Stomach (tissue), 8 donors: Measurements from ENCODE around the gene SHISA5. TPM values are rescaled to one million over a fixed set of nuclear protein-coding genes. Genes with fewer than 3 reads are reported as not detected.

ENCODE experiments used
- polyA plus RNA-seq, 3 donors: library from polyadenylated mRNA; stranded (reverse); fragments of 200-250 nt; gene quantifications; one replicate each; pipeline ENCODE4 v1.2.3, GENCODE V29; 2013
- small RNA-seq, 4 donors: library from RNA; depleted of rRNA; stranded (forward); fragments of <200 nt; gene quantifications; one replicate each; pipeline ENCODE3, GENCODE V24; 2016
- total RNA-seq, 5 donors: library from RNA; depleted of rRNA; stranded (reverse); fragments of >200 nt; gene quantifications; one replicate each; pipeline versions ENCODE4 v1.1.0 to v1.2.3, GENCODE V29; 2014 to 2016
- donor health status: healthy with polysubstance abuse.
- donor health status: Bipolar disorder and iron deficiency.
- donor health status: healthy.

SHISA5 gene
- total and polyA plus RNA-seq, 8 donors = 43.4 to 182 (median 58.1) TPM

Small RNAs within 50 kb of the gene (small RNA-seq; reads per million reads assigned to genes)
- 0 reads per million in 4 donors for gene MIR6823

Other genes starting within 250 kb of the SHISA5 start
- 10 to 100 TPM in 3 of 5 donors, 1 to 10 TPM in 2; 3.8 to 55.1 (median 10.3) TPM for gene NME6, start 202.8 kb downstream of the SHISA5 start, total RNA-seq
- 10 to 100 TPM; 13.1 to 22.3 (median 15.1) TPM for gene NME6, start 202.8 kb downstream of the SHISA5 start, polyA plus RNA-seq
- gene SPINK8, start 170.5 kb downstream of the SHISA5 start, total RNA-seq = not detected
- not detected for gene SPINK8, start 170.5 kb downstream of the SHISA5 start, polyA plus RNA-seq
- not detected for gene FBXW12, start 132.0 kb downstream of the SHISA5 start, total RNA-seq
- gene FBXW12, start 132.0 kb downstream of the SHISA5 start, polyA plus RNA-seq = not detected
- 100 to 1,000 TPM in 4 of 5 donors, 10 to 100 TPM in 1; 86.7 to 874 (median 314) TPM for gene PLXNB1, start 74.1 kb downstream of the SHISA5 start, total RNA-seq
- 100 to 1,000 TPM in 1 of 3 donors, 10 to 100 TPM in 2; 13.9 to 157 (median 45.0) TPM for gene PLXNB1, start 74.1 kb downstream of the SHISA5 start, polyA plus RNA-seq
- gene CCDC51, start 64.1 kb downstream of the SHISA5 start, total RNA-seq = 10 to 100 TPM in 1 of 5 donors, 1 to 10 TPM in 4; 1.8 to 12.5 (median 7.1) TPM
- 10 to 100 TPM in 1 of 3 donors, 1 to 10 TPM in 2; 6.0 to 10.3 (median 9.5) TPM for gene CCDC51, start 64.1 kb downstream of the SHISA5 start, polyA plus RNA-seq
- gene TMA7, start 63.9 kb downstream of the SHISA5 start, total RNA-seq = 100 to 1,000 TPM; 107 to 298 (median 230) TPM
- gene TMA7, start 63.9 kb downstream of the SHISA5 start, polyA plus RNA-seq = 100 to 1,000 TPM; 644 to 702 (median 660) TPM
- gene ATRIP, start 57.4 kb downstream of the SHISA5 start, total RNA-seq = 10 to 100 TPM in 2 of 5 donors, 1 to 10 TPM in 3; 2.3 to 34.4 (median 5.5) TPM
- 1 to 10 TPM; 2.9 to 5.8 (median 3.2) TPM for gene ATRIP, start 57.4 kb downstream of the SHISA5 start, polyA plus RNA-seq
- 1 to 10 TPM in 4 of 5 donors, not detected in 1; 1.0 to 9.6 (median 3.0) TPM for gene PFKFB4, start 52.6 kb upstream of the SHISA5 start, total RNA-seq
- 1 to 10 TPM in 2 of 3 donors, under 1 TPM in 1; 0.61 to 3.2 (median 1.5) TPM for gene PFKFB4, start 52.6 kb upstream of the SHISA5 start, polyA plus RNA-seq
- gene UCN2, start 59.6 kb upstream of the SHISA5 start, total RNA-seq = under 1 TPM in 2 of 5 donors, not detected in 3; 0.37 to 0.58 TPM
- gene UCN2, start 59.6 kb upstream of the SHISA5 start, polyA plus RNA-seq = 1 to 10 TPM in 1 of 3 donors, under 1 TPM in 1, not detected in 1; 0.31 to 3.3 TPM
- 10 to 100 TPM in 2 of 5 donors, 1 to 10 TPM in 3; 1.8 to 75.3 (median 7.6) TPM for gene COL7A1, start 91.2 kb upstream of the SHISA5 start, total RNA-seq
- 100 to 1,000 TPM in 1 of 3 donors, 1 to 10 TPM in 2; 6.3 to 123 (median 7.7) TPM for gene COL7A1, start 91.2 kb upstream of the SHISA5 start, polyA plus RNA-seq
- 100 to 1,000 TPM; 178 to 568 (median 259) TPM for gene UQCRC1, start 105.5 kb upstream of the SHISA5 start, total RNA-seq
- 100 to 1,000 TPM; 218 to 347 (median 295) TPM for gene UQCRC1, start 105.5 kb upstream of the SHISA5 start, polyA plus RNA-seq
- gene TMEM89, start 117.6 kb upstream of the SHISA5 start, total RNA-seq = not detected
- under 1 TPM in 1 of 3 donors, not detected in 2; 0.62 TPM for gene TMEM89, start 117.6 kb upstream of the SHISA5 start, polyA plus RNA-seq
- gene SLC26A6, start 131.3 kb upstream of the SHISA5 start, total RNA-seq = 100 to 1,000 TPM in 3 of 5 donors, 10 to 100 TPM in 2; 23.9 to 279 (median 137) TPM
- gene SLC26A6, start 131.3 kb upstream of the SHISA5 start, polyA plus RNA-seq = 10 to 100 TPM; 14.8 to 67.7 (median 31.4) TPM
- 1 to 10 TPM in 4 of 5 donors, not detected in 1; 1.5 to 2.3 (median 1.9) TPM for gene CELSR3, start 158.7 kb upstream of the SHISA5 start, total RNA-seq
- under 1 TPM; 0.15 to 1.00 (median 0.53) TPM for gene CELSR3, start 158.7 kb upstream of the SHISA5 start, polyA plus RNA-seq
- 10 to 100 TPM; 16.2 to 46.7 (median 32.6) TPM for gene NCKIPSD, start 181.7 kb upstream of the SHISA5 start, total RNA-seq
- 1 to 10 TPM; 6.1 to 7.7 (median 6.1) TPM for gene NCKIPSD, start 181.7 kb upstream of the SHISA5 start, polyA plus RNA-seq
- 100 to 1,000 TPM; 102 to 234 (median 110) TPM for gene IP6K2, start 213.0 kb upstream of the SHISA5 start, total RNA-seq
- 10 to 100 TPM; 44.1 to 87.5 (median 65.7) TPM for gene IP6K2, start 213.0 kb upstream of the SHISA5 start, polyA plus RNA-seq